Left lung (tissue), 10 donors: ENCODE measurements around the gene MYO5C. TPM values are rescaled to one million over a fixed set of nuclear protein-coding genes. Genes with fewer than 3 reads are reported as not detected.

ENCODE experiments used
- ATAC-seq: fragments of 200-7000 bp; cut with Tn5 transposase; one replicate; pipeline ENCODE4 v1.9.1; 2020; ENCODE audit warnings: moderate library complexity
- DNase-seq, 4 donors: peaks; one replicate each; pipeline ENCODE4 v3.0.0-alpha.2; 2013 to 2020
- H3K27ac ChIP-seq, 2 donors: fragments of 200-600 bp; sonication (generic) in 1 of 2; one replicate each; pipeline versions ENCODE4 v1.5.0 to v1.8.0; 2020 to 2021
- H3K27me3 ChIP-seq, 2 donors: fragments of 200-600 bp; sonication (generic) in 1 of 2; one replicate each; pipeline versions ENCODE4 v1.5.0 to v1.8.0; 2020 to 2021
- H3K36me3 ChIP-seq, 2 donors: fragments of 200-600 bp; sonication (generic) in 1 of 2; one replicate each; pipeline versions ENCODE4 v1.5.0 to v1.8.0; 2020 to 2021
- H3K4me1 ChIP-seq, 2 donors: fragments of 200-600 bp; one replicate each; pipeline ENCODE4 v1.8.0; 2021
- H3K4me3 ChIP-seq, 2 donors: fragments of 200-600 bp; sonication (generic) in 1 of 2; one replicate each; pipeline versions ENCODE4 v1.5.0 to v1.8.0; 2020 to 2021; ENCODE audit warnings: mild to moderate bottlenecking in 1 of 2
- H3K9me3 ChIP-seq, 2 donors: fragments of 200-600 bp; sonication (generic) in 1 of 2; one replicate each; pipeline versions ENCODE4 v1.5.0 to v1.8.0; 2020 to 2021
- intact Hi-C, 2 donors: fragments of 100-400 bp; cut with DNase I; formaldehyde crosslinking; loops; one replicate each; pipeline versions ENCODE4 v1.11.2 to v1.14.2; 2022
- polyA plus RNA-seq, 6 donors: library from polyadenylated mRNA; unstranded; fragments of 120-200 nt; gene quantifications; one replicate each; pipeline ENCODE4 v1.2.1, GENCODE V29; 2013; ENCODE audit not compliant: insufficient read length in 6 of 6
- total RNA-seq, 2 donors: library from RNA; stranded (reverse); fragmentation: NEBNext Ultra II Directional; extraction: Animal tissue kit (Norgen Biotek cat#: 25700); gene quantifications; one replicate each; pipeline ENCODE4 v1.2.1, GENCODE V29; 2021
- TF ChIP-seq, protein P1 (sequence below), 2 donors: fragments of 200-600 bp; sonication (generic) in 1 of 2; IDR thresholded peaks; one replicate each; pipeline versions ENCODE4 v1.5.0 to v1.8.0; 2021; ENCODE audit warnings: antibody characterized with exemption in 2 of 2
- donor health status: DM: no; HTN: yes; CAD: no.
- donor health status: DM: no; HTN: no; CAD: no.

The MYO5C gene
- total and polyA plus RNA-seq, 8 donors, result 29.7 to 89.2 (median 36.7) TPM

DNA sequence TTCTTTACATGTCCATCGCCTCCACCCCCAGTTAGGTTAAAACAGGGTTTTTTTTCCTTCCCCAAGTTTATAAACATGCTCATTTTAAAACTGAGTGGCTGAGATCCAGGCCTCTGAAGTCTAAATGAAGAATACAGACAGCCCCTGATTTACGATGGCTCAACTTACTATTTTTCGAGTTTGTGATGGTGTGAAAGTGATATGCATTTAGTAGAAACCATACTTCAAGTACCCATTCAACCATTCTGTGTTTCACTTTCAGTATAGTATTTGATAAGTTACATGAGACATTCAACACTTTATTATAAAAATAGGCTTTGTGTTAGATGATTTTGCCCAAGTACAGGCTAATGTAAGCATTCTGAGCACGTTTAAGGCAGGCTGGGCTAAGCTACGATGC is 73.9 kb downstream of the MYO5C start:
- TF ChIP-seq, protein P1, sequence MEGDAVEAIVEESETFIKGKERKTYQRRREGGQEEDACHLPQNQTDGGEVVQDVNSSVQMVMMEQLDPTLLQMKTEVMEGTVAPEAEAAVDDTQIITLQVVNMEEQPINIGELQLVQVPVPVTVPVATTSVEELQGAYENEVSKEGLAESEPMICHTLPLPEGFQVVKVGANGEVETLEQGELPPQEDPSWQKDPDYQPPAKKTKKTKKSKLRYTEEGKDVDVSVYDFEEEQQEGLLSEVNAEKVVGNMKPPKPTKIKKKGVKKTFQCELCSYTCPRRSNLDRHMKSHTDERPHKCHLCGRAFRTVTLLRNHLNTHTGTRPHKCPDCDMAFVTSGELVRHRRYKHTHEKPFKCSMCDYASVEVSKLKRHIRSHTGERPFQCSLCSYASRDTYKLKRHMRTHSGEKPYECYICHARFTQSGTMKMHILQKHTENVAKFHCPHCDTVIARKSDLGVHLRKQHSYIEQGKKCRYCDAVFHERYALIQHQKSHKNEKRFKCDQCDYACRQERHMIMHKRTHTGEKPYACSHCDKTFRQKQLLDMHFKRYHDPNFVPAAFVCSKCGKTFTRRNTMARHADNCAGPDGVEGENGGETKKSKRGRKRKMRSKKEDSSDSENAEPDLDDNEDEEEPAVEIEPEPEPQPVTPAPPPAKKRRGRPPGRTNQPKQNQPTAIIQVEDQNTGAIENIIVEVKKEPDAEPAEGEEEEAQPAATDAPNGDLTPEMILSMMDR (IDR thresholded peaks at IDR 0.05), result no peak
- Histone ChIP-seq H3K4me3 (no peak overlapping the region), H3K27me3 (no peaks in the 10 kb centered on the region), H3K9me3 (no peaks in the 10 kb centered on the region), H3K27ac (no peak overlapping the region), H3K36me3 (peaks cover 0 to 24% of the 10 kb centered on the region in 2 donors), H3K4me1 (no peaks in the 10 kb centered on the region)
- intact Hi-C loops, result no loop called here
- DNase-seq (no peak), ATAC-seq (no peak)

- H3K36me3 ChIP-seq, result peaks cover 0 to 30% of the 10 kb centered on the region in 2 donors
- ATAC-seq (no peak), DNase-seq (no peak)
- H3K4me3 ChIP-seq, result no peak overlapping the region
- TF ChIP-seq, protein P1 (IDR thresholded peaks at IDR 0.05), result no peak
- H3K27me3 ChIP-seq, result no peaks in the 10 kb centered on the region
- no peaks in the 10 kb centered on the region for H3K9me3 ChIP-seq
- H3K27ac ChIP-seq, result no peak overlapping the region
- intact Hi-C loops, result no loop called here
- no peaks in the 10 kb centered on the region for H3K4me1 ChIP-seq
Measured at GRCh38 chr15:52220937-52221660, 74.5 kb downstream of the MYO5C start.

- DNase-seq (no peak), ATAC-seq (peak; percentile 37)
- intact Hi-C loops, result no loop called here
- no peaks in the 10 kb centered on the region for H3K9me3 ChIP-seq
- no peak overlapping the region for H3K27ac ChIP-seq
- no peaks in the 10 kb centered on the region for H3K4me1 ChIP-seq
- H3K4me3 ChIP-seq, result no peak overlapping the region
- H3K36me3 ChIP-seq, result peaks cover 0 to 32% of the 10 kb centered on the region in 2 donors
- H3K27me3 ChIP-seq, result no peaks in the 10 kb centered on the region
- TF ChIP-seq, protein P1 (IDR thresholded peaks at IDR 0.05), result no peak
Measured at GRCh38 chr15:52220251-52220650, 75.4 kb downstream of the MYO5C start.

GRCh38 chr15:52218816-52219215 is 76.8 kb downstream of the MYO5C start:
- H3K36me3 ChIP-seq, result peaks cover 0 to 35% of the 10 kb centered on the region in 2 donors
- no peak for DNase-seq
- TF ChIP-seq, protein P1 (IDR thresholded peaks at IDR 0.05), result no peak
- no peaks in the 10 kb centered on the region for H3K27me3 ChIP-seq
- no peaks in the 10 kb centered on the region for H3K4me1 ChIP-seq
- no peak for ATAC-seq
- H3K27ac ChIP-seq, result no peak overlapping the region
- no peaks in the 10 kb centered on the region for H3K9me3 ChIP-seq
- intact Hi-C loops, result no loop called here
- H3K4me3 ChIP-seq, result no peak overlapping the region

- no peak for ATAC-seq
- no peaks in the 10 kb centered on the region for H3K9me3 ChIP-seq
- H3K27me3 ChIP-seq, result no peaks in the 10 kb centered on the region
- H3K27ac ChIP-seq, result no peak overlapping the region
- no peaks in the 10 kb centered on the region for H3K4me1 ChIP-seq
- DNase-seq, result no peak
- H3K4me3 ChIP-seq, result no peak overlapping the region
- intact Hi-C loops, result no loop called here
- H3K36me3 ChIP-seq, result peaks cover 0 to 35% of the 10 kb centered on the region in 2 donors
- TF ChIP-seq, protein P1 (IDR thresholded peaks at IDR 0.05), result no peak
Measured at GRCh38 chr15:52218371-52218770, 77.2 kb downstream of the MYO5C start.
